Activated CD4-positive, CD25-positive, alpha-beta regulatory T cell treated with anti-CD3 and anti-CD28 coated beads, Interleukin-2, amount 50 U/mL, for 72 hours (primary cell): ENCODE measurements around the gene UQCC5.
A peak's percentile ranks its signal among the peaks of the same experiment; 100 is the strongest.

Source experiments
- DNase-seq: peaks from one replicate; pipeline ENCODE4 v3.0.0; 2021

UQCC5 gene

GRCh38 chr3:52536369-52537164, at the start of gene UQCC5:
Gene UQCC5, plus strand, starts transcription at chr3:52536605. Its CDS starts 151 bp downstream, at chr3:52536756.
- DNase-seq, result peak; percentile 96

DNA sequence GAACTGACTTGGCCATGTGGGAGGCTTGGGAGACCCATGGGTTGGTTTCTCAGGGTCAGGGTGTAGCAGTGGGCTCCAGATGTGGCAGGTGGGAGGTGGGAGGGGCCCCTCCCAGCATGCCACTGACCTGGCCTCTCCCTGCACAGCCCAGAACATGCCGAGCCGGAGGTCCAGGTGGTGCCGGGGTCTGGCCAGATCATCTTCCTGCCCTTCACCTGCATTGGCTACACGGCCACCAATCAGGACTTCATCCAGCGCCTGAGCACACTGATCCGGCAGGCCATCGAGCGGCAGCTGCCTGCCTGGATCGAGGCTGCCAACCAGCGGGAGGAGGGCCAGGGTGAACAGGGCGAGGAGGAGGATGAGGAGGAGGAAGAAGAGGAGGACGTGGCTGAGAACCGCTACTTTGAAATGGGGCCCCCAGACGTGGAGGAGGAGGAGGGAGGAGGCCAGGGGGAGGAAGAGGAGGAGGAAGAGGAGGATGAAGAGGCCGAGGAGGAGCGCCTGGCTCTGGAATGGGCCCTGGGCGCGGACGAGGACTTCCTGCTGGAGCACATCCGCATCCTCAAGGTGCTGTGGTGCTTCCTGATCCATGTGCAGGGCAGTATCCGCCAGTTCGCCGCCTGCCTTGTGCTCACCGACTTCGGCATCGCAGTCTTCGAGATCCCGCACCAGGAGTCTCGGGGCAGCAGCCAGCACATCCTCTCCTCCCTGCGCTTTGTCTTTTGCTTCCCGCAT, 49.2 kb upstream of the UQCC5 start:
- no peak for DNase-seq

- DNase-seq, result no peak
Measured at GRCh38 chr3:52487788-52488691, 48.4 kb upstream of the UQCC5 start.

- no peak for DNase-seq
Measured at GRCh38 chr3:52488746-52489145, 47.7 kb upstream of the UQCC5 start.

GRCh38 chr3:52489453-52489852, 47.0 kb upstream of the UQCC5 start:
- DNase-seq, result no peak

DNA sequence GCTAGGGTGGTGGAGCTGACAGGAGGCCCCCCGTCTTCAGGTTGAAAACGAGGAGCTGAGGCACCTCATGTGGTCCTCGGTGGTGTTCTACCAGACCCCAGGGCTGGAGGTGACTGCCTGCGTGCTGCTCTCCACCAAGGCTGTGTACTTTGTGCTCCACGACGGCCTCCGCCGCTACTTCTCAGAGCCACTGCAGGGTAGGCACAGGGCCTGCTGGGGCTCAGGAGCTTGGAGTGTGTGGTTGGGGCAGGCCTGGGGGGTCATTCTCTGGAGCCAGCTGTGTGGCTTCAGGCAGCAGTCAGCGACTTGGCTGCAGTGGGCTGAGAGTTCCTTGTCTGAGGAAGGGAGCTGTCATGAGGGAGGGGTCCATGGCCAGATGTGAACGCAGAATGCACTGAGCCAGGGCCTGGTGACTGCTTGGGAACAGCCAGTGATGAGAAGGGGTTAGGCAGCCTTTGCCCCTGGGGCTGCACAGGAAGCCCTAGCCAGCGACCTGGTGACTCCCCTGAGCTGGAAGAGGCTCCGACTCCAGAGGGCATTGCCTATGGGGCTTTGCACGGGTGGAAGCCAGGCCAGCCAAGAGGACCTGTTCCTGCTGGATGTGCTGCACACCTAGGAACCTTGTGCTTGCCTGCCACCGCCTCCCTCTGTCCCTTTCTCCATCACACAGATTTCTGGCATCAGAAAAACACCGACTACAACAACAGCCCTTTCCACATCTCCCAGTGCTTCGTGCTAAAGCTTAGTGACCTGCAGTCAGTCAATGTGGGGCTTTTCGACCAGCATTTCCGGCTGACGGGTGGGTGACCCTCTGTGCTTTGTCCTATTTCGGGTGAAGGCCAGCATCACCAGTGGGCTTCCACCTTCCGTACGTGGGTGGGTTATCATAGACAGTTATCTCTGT, 46.1 kb upstream of the UQCC5 start:
- DNase-seq, result no peak

GRCh38 chr3:52490939-52491526, 45.4 kb upstream of the UQCC5 start:
- DNase-seq, result no peak

- DNase-seq, result no peak
Measured at GRCh38 chr3:52492059-52492458, 44.3 kb upstream of the UQCC5 start.

DNA sequence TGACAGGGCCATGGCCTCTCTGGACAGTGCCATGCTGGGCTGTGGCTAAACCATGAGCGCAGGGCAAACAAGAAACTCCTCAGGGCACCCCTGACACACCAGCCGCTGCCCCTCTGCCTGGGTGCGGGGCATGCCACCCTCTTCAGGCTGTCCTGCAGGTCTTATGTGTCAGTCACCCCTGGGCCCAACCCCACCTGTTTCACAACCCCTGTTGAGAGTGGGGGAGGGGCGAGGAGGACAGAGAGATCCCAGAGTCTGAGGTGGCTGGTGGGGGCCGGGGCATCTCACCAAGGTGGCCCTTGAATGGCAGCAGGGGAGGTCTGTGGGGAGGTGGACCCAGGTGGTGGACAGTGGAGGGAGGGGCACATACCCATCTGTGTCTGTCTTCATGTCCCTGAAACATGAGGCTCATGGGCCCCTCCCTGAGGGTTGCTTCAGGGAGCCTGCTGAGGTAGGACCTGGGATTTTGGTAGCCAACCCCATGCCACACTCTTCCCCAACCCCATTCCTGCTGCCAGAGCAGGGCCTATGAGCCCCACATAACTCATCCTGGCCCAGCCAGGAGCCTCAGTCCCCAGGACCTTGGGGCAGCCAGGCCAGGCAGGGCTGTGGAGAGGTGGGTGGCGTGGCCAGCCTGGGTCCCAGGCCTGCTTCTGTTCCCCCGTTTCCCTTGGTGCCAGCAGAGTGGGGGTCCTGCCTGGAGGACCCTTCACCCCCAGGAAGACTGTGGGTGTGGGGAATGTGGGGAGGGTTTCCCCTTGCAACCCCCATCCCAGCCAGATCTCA, 43.0 kb upstream of the UQCC5 start:
- DNase-seq, result no peak

DNA sequence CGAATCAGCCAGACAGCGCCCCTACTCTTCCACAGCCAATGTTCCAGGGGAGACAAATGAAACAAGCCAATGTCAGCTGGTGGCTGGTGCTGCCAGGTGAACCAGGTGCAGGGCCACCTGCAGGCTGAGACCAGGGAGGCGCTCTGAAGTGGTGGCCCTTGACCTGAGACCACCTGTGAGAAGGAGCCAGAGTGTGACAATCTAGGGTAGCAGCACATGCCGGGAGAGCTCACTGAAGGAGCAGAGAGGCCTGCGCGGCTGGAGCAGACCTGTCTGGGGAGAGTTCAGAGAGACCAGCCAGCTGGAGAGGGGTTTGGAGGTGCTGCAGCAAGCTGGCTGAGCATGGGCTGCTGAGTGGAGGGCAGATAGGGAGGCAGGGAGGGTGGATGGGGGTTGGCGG, 42.0 kb upstream of the UQCC5 start:
- DNase-seq, result no peak

GRCh38 chr3:52494886-52495495, 41.4 kb upstream of the UQCC5 start, which contains the start of gene STAB1:
Gene STAB1, plus strand, starts transcription at chr3:52495338. Its CDS starts 76 bp downstream, at chr3:52495414.
- DNase-seq, result no peak

DNA sequence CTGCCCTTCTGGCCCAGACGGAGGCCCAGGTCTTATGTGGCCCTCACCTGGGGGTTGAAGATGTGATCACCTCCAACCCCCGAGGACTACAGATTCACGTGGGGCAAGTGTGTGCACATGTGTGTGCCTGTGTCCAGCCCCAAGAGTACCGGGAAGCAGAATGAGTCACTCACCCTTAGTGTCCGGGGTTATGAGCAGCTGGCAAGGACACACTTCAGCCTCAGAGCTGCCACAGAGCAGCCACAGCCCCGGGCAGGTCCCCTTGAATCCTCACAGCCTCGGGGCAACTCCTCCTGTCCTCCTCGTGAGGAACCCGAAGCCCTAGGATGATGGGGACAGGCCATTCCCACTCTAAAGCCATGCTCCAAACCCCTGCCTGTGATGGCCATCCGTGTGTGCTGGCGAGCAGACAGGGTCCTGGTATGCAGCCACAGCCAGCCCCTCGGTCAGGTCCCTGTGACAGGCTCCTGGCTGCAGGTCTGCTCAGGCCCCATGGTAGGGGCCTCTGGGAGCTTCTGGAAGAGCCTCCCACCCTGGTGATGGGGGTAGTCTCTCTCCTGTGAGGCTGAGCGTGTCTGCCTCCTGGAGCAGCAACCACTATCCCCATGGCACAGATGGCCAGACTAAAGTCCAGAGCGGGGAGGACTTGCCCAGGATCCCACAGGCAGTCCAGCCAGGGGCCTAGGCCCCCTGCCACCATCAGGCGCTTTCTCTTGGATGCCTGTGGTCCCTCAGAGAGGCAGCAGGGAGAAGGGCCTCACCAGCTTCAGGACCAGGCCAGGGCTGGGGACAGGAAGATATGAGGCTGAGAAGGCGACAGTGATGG, 40.4 kb upstream of the UQCC5 start:
- no peak for DNase-seq

GRCh38 chr3:52498137-52499054, 38.0 kb upstream of the UQCC5 start:
- DNase-seq, result no peak

GRCh38 chr3:52501046-52501445, 35.4 kb upstream of the UQCC5 start:
- no peak for DNase-seq

GRCh38 chr3:52502001-52502400, 34.4 kb upstream of the UQCC5 start:
- no peak for DNase-seq

- no peak for DNase-seq
Measured at GRCh38 chr3:52502808-52503350, 33.5 kb upstream of the UQCC5 start.

DNA sequence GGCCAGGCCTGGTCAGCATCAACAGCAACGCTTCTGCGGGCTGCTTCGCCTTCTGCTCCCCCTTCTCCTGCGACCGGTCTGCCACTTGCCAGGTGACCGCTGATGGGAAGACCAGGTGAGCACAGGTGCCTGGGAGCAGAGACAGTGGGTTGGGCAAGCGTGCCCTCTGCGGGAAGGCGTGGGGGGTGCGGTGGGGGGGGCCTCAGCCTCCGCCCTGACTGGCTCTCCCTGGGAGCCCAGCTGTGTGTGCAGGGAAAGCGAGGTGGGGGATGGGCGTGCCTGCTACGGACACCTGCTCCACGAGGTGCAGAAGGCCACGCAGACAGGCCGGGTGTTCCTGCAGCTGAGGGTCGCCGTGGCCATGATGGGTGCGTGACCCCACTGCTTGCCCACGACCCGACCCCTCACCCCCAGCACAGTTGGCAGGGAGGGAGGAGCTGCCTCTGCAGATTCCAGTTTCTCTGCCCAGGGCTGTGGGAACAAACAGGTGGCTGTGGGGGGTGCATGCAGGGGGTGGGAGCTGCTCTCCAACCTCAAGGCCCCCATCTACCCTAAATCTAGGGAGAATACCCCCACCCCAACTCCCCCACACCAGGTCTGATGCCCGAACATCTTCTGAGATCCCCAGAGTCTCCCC, 32.5 kb upstream of the UQCC5 start:
- DNase-seq, result no peak
